GM19238 (cell line): ENCODE data around the gene DCAF11.
A peak's percentile ranks its signal among the peaks of the same experiment; 100 is the strongest.

Experiments
- DNase-seq: peaks from one replicate; pipeline ENCODE4 v3.0.0; 2011; ENCODE audit warnings: low spot score; ENCODE audit not compliant: insufficient read length

The DCAF11 gene

DNA sequence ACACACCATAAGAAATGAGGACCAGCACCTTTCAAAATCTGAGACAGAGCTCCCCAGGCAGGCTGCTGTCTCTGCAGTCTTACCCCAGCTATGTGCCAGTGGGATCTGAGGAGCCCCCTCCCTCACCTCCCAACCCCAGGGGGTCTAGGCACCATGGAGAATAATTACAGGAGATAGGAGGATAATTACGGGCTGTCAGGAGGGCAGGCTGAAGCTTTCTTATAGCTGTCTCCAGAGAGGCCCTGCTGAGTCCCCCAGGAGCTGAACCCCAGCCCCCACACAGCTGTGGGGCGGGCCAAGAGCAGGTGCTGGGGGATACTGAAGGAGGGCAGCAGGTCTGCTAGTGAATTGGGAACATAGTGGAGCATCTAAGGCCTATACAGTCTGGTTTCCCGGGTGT is 36.4 kb upstream of the DCAF11 start:
- no peak for DNase-seq

DNA sequence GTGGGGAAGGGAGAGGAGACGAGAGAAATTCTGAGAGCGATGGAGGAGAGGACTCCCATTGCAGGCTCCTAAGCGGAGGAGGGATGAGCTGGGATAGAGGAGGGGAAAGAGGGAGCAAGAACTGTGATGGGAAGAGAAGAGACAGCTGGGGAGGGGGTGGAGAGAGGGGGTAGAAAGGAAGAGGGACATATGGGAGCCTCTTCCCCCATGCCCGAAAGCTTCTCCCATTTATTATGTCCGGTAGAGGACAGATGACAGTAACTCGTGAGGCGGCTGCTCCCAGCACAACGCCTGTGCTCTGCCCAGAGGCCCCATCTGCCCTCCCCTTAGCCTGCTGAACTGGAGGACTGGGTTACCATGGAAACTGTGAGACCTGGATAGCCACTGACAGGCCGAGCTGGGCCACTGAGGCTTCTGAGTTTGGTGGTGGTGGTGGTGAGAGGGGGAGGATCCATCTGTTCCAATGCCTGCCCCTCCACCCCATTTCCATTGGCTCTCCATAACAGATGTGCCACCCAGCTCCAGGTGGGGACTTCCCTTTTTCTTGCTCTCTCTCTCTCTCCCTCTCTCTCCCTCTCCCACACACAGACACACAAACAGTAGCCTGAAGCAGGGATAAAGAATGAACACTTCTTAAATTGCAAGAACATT is 35.0 kb upstream of the DCAF11 start:
- DNase-seq, result no peak

DNA sequence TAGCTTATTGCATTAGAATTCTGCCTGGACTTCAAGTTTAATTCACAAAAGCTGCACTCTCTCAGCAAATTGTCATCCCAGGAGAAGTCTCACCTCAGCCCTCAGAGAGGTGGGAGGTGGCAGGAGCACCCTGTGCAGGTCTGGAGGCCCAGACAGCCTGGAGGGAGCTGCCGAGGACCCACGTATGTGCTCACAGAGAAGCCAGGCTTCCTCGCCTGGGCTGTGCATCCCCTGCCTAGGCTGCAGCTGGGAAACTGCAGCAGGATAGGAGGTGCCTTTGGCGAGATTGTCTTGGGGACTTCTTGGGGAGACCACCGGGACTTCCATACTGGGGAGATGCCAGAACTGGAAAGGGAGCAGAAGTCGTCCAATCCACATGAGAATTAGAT is 34.4 kb upstream of the DCAF11 start:
- no peak for DNase-seq

DNA sequence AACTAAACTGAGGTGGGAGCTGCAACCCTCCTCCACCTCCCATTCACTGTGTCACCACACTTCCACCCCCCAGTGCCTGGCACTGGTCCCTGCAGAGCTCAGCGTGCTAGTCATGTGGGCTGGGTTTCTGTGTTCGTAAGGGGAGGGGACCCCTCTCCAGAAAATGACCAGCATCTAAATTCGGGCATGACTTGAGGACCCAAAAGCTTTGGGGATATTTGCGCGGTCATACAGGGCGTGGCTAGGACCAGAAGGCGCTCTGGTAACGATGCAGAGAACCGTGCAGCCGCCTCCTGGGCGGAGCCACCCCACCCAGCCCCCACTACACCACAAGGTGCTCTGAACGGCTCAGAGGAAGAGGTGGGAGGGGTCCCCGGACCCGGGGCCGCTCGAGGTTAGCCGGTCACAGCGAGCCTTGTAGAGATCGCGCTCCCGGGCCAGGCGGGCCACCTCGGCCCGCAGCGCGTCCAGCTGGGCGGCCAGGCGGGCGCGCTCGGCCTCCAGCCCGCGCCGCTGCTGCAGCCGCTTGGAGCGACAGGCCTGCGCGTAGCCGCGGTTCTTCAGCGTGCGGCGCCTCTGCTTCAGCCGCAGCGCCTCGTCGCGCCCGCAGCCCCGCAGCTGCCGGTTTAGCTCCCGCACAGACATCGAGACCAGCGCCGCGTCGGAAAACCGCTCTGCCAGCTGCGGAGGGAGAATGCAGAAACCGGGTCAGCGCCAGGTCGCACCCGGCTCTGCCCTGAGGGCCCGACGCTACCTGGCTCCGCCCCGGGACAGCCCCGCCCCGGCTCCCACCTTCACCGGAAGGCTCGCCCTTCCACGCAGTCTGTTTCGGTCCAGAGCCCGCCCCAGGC is 33.5 kb upstream of the DCAF11 start:
- peak; percentile 88 for DNase-seq

DNA sequence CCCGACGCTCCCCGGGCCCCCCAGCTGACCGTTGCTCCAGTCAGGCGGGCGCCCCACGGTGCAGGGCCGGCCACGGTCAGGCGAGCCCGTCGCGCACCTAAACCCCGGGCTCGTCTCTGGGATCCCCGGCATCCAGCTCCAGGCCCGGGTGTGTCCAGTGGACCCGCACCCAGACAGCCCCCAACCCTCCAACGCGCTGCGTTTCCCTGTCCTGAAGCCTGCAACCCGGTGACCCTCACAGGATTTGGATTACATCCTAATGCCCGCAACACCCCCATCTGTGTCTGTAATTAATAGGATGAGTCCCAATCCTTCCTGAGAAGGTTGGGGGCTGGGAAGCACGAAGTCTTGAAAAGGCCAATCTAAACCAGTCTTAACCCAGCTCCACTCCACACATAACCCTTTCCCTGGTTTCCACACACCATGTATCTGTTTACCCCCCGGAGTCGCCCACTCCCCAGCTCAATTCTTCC is 32.8 kb upstream of the DCAF11 start:
- DNase-seq, result no peak

DNA sequence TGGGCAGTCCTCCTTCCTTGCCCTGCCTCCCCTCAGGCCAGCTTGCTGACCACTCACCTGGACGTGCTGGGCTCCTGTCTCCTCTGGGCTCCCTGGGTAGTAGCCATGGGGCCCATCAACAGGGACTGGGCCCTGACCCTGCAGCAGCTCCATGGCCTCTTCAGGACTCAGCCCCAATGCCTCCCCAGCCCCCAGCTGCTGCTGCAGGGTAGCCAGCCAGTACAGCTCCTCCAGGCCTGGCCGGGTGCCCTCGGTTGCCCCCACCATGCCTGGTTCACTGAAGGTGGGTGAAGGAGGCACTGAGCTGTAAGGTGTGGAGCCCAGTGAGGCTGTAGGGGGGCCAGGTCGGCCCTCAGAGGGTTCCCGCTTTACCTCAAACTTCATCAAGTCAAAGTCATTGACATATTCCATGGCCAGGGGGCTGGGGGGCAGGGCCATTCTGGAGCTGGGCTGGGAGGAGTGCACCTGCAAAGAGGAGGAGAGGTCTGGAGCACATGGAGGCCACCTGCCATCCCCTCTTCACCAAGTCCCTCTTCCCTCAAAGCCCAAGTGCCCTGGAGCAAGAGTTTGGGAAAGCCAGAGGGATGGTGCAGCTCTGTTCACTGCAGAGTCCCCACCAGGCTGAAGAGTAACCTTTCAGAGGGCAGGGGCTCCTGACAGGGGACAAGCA is 32.0 kb upstream of the DCAF11 start:
- no peak for DNase-seq

DNA sequence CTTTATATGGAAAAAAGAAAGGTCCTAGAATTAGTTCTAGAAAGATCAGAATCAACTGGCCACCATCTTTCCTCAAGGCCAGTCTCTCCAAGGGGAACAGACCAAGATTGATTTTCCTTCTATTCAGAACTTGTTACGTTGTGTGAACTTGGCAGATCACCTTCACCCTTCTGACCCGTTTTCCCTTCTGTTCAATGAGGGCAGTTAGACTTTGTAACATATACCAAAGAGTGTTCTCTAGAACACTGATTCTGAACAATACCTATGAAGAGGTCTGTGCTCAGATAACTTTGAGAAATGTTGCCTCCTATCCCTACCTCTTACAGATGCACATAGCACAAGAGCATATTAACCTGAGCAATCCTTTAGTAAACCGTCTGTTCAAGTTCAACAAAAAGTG is 31.1 kb upstream of the DCAF11 start:
- DNase-seq, result no peak

DNA sequence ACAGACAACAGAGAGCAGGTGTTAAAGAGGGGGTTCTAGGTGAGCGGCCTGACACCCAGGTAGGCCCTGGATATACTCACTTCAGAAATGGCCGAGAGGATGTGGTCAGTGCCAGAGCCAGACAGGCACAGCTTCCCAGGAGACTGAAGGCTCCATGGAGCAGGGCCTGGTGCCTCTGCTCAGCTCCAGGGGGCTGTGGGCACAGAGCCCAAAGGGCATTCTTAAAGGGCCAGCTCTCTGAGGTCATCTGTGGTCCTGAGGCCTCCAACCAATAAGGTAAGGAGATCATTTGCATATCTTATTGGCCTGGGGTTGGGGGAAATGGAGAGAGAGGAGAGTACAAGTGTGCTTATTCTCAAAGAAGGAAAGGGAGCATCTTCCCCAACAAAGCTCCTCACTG is 30.1 kb upstream of the DCAF11 start:
- DNase-seq, result no peak

DNA sequence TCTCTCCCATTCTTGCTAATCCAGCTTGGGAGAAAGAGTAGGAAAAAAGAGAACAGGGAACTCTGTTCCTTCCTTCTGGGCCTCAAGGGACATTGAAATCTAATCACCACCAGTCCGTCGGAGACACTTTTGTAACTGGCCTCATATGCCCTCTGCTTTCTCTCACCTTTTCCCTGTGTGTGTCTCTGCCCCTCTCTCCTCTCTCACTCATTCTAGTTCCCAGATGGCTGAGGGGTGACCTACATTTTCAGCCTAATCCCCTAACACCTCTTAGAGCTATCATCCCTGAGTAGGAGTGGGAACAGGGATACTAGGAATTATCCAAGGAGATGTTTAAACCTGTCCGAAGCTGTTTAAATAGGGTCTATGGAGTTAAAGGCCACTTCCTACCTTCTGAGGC is 29.4 kb upstream of the DCAF11 start:
- DNase-seq, result no peak

DNA sequence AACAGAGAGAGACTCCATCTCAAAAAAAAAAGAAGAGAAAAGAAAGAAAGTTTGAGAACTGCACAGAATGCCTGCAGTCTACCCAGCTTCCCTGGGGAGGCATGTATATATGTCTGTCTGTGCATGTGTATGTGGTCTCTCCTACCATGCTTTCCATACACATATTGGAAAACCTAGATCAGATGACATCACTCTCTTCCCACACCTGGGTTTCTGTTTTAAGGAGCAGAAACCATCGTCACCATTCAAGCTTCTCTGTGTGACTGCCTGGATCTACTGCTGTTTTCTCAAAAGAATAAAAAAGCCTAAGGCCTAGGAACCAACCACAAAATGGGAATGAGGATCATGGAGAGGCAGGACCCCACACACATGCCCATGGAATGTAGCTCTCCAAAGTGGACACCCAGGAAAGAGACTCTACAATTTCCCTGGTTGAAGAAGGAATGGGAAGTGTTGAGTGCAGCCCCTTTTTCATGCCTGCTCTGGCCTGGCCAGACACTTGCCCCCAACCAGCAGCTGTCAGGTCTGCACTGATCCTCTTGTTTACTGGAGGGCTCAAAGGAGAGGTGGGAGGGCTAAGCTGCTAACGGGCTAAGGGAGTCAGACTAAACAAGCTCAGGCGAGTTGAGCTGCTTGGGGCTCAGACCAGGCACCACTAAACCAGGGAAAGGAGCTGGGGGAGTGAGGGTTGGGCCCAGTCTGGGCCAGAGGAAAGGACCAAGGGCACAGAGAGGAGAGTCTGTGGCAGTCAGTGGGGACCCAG is 28.2 kb upstream of the DCAF11 start:
- DNase-seq, result no peak

DNA sequence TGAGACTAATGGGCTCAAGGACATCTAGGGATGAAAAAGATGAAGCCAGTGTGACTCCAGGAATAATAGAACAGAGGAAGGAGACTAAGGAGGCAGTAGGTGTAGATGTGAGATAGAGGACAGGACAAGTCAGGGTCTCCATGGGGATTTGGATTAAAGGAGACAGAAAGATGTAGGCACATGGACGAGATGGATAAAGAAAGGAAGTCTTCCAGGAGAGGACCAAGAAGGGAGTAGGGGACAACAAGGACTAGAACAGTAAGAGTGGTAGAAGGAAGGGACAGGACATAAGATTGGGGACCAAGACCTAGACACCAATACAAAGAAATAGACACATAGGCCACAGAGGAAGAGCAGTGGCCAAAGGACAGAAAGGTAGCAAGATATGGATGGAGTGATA is 27.6 kb upstream of the DCAF11 start:
- no peak for DNase-seq

DNA sequence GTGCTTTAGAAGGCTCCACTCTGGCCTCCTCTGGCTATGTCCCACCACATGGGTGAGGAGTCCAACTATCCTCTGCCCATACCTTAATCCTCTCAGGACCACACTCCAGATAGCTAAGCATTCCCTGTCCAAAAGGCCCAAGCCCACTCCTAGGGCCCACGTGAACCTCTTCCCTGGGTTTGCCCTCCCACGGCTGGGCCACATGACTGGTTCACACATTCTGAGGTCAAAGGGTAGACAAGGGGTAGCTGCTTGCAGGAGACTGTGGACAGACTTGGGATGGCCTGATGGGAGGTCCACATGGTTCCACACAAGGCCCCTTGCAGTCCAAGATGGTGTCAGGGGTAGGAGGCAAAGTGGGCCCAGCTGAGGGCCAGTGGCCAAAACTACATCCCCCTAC is 26.5 kb upstream of the DCAF11 start:
- DNase-seq, result no peak

DNA sequence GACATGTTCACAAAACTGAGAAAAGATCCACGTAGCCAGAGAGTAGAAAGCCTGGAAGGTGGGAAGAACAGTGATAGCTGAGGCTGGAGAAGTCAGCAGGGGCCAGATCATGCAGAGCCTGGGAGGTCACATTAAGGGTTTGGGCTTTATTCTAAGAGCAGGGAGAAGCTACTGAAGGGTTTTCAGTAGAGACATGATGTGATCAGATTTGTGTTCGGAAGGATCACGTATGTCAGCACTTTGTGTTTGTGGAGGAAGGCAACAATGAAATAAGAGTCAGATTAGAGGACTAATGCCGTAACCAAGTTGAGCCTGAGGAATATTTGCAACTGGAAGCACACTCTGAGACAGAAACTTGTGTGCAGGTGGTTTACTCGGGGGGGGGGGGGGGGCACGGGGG is 24.7 kb upstream of the DCAF11 start:
- DNase-seq, result no peak

DNA sequence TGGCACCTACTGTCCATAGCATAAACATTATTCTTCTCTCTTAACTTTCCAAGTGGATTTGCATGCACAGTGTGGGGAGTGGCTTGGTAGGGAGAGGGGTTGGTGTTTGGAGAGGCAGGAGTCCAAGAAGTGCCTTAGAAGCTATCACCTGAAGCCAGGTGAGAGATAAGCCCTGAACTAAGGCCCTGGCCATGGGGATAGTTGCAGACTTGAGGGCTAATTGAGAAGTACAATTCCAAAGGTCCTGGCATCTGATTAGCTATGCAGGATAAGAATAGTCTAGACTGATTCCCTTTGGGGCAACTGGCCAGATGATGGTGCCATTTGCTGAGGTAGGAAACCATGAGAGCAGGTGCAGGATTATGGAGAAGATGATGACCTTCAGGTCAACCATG is 22.5 kb upstream of the DCAF11 start:
- DNase-seq, result no peak

DNA sequence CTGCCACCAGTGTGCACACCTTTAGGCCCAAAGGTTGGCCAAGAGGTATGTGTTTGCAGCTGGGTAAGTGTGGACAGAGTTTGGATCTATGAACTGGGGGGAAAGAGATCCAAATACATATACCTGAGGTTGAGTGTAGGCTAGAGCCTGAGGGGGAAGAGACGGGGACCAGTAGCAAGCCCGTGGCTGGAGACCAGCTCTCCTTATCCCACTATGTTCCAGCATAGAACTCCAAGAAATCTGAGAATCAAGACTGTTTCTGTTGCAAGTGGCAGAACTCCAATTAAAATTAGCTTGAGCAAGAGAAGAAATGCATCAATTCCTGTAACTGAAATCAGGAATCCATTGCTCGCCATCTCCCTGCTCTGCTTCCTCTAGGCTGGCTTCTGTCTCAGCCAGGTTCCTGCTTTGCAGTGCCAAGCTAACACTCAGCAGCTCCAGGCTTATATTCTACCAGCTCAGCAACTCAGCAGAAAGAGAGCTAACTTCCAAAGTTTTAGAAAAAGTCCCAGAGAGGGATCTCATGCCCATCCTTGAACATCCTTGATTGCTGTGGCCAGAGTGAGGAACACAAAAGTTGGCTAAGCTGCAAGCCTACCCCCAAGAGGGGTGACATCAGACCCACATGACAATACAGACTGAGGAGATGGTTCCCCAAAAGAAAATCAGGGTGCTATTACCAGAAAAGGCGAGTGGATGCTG is 21.9 kb upstream of the DCAF11 start:
- DNase-seq, result no peak

DNA sequence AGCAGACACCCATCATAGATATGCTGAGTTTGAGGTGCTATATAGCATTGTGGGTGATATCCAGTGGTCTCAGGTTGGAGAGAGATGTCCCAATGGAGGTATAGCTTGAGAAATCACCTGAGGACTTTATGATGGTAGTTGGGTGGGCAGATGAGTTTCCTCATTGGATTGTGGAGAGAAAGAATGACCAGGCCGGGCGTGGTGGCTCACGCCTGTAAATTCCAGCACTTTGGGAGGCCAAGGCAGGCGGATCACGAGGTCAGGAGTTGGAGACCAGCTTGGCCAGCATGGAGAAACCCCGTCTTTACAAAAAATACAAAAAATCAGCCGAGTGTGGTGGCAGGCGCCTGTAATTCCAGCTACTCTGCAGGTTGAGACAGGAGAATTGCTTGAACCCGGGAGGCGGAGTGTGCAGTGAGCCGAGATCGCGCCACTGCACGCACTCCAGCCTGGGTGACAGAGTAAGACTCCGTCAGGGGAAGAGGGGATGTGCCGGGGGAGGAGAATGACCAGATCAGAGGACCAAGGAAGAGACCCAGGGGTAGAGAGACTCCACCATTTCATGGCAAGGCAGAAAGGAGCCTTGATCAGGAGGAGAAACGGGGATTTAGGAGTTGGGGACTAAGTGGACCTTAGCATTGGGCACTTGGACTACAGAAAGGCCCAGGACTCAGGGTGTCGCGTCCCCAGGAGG is 21.2 kb upstream of the DCAF11 start:
- DNase-seq, result no peak

DNA sequence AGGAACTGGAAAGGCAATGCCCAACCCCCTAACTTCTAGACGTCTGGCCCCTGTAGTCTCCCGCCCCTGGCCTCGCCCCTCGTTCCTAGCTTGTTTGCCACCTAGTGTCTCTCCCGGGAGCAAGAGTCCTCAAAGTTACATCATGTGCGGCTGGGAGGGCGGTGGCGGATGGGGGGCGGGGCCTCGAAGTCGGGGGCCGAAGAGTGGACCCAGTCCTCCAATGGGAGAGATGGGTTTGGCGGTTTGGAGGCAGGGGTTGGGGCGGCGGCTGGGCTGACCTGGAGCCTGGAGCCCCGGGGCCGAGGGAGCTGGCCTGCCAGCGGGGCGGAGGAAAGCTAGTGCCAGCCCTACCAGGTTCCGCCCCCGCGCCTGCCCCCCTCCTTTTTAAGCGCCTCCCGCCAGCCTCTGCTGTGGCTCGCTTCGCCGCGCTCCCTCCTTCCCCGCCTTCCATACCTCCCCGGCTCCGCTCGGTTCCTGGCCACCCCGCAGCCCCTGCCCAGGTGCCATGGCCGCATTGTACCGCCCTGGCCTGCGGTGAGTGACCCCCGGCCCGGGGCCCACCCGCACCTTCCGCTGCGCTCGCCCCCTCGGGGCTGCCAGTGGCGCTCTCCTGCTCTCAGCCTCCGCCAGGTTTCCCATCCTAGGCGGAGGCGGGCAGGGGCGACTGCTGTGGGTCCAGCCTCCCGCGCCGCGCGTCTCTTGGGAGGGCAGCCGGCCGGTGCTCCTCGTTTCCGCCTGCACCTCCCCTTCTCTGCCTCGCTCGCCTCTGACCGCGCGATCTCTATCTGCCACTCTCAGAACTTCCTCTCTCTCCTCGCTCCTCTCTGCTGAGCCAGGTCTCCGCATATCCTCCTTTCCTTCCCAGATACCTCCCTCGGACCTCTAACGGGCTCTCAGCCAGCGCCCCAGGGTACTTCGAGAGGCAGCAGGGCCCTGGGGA is 20.4 kb upstream of the DCAF11 start, which contains the start of gene PCK2:
PCK2 (plus strand) TSS at position 411 of the 940 bp plus-strand sequence; CDS start at position 506, 95 bp downstream.
- DNase-seq, result peak; percentile 84

DNA sequence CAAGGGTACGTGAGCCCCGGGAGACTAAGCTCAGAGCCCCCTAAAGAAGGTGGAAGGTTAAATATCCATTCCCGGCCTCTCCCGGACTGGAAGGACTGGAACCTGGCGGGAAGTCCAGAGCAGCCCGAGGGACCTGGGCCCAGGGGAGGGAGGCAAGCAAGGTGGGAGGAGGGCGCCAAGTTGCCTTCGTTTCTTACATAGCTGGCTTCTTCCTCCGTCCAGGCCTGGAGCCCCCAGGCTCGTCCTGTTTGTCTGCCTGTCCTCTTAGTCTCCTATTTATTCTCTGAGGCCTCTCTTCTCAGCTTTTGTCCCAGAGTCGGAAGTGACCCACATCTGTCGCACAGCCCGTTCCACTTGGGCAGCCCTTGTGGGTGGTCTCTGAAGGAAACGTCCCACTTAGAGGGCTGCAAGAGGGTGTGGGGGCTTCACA is 19.7 kb upstream of the DCAF11 start:
- no peak for DNase-seq
